Measurements from ENCODE around the gene CENPU.

Gene CENPU

DNA sequence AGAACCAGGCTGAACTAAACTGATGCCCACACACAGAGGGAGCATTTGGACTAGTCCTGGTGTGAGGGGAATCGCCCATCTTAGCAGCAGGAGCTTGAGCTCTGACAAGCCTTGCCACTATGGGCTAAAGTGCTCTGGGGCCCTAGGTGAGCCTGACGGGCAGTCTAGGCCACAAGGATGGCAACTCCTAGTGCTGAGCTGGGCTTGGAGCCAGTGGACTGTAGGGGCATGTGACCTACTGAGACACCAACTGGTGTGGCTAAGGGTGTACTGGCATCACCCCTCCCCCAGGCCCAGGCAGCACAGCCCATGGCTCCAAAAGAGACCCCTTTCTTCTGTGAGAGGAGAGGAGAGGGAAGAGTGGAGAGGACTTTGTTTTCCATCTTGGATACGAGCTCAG lies 14.5 kb downstream of the CENPU start:
- DNase-seq (ENCODE audit: low read depth, low spot score): no peak
- in situ Hi-C loops (cut with HindIII; ENCODE audit: low sequenced_read_pairs): no loop called here
- TF ChIP-seq, protein P1, sequence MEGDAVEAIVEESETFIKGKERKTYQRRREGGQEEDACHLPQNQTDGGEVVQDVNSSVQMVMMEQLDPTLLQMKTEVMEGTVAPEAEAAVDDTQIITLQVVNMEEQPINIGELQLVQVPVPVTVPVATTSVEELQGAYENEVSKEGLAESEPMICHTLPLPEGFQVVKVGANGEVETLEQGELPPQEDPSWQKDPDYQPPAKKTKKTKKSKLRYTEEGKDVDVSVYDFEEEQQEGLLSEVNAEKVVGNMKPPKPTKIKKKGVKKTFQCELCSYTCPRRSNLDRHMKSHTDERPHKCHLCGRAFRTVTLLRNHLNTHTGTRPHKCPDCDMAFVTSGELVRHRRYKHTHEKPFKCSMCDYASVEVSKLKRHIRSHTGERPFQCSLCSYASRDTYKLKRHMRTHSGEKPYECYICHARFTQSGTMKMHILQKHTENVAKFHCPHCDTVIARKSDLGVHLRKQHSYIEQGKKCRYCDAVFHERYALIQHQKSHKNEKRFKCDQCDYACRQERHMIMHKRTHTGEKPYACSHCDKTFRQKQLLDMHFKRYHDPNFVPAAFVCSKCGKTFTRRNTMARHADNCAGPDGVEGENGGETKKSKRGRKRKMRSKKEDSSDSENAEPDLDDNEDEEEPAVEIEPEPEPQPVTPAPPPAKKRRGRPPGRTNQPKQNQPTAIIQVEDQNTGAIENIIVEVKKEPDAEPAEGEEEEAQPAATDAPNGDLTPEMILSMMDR (IDR thresholded peaks at IDR 0.05; ENCODE audit: low read depth, low read length): no peak
- no peak overlapping the region for H3K4me3 ChIP-seq (ENCODE audit: low read depth, low read length)

DNA sequence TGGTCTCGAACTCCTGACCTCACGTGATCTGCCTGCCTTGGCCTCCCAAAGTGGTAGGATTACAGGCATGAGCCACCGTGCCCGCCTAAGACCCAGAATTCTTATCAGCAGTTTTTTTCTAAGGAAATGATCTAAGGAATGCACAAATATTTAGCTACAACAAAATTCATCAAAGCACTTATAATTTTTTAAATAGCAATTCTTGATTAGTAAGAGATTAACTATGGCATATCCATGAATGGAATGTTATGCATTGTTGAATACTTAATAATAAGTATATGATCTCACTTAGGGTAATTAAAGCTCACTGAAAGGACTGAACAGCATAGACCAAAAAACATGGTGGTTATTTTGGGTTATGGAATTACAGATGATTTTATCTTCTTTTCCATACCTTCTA lies 18.4 kb downstream of the CENPU start:
- DNase-seq (ENCODE audit: low read depth, low spot score): no peak
- H3K4me3 ChIP-seq (ENCODE audit: low read depth, low read length): no peak overlapping the region
- TF ChIP-seq, protein P1 (IDR thresholded peaks at IDR 0.05; ENCODE audit: low read depth, low read length): no peak
- in situ Hi-C loops (cut with HindIII; ENCODE audit: low sequenced_read_pairs): no loop called here

DNA sequence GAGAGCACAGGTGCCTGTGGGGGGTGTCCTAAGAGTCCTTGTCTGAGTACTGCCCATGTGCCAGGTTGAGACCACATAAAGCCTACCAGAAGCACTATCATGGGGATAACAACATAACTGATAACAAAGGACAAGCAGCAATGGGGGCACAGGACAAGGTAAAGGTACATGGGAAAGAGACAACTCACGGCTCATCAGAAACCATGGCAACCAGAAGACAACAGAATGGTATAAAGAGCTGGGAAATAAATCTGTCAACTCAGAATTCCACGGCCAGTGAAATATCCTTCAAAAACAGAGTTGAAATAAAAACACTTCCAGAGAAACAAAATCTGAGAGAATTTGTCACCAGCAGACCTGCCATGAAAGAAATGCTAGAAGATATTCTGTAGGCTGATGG lies 20.0 kb downstream of the CENPU start:
- H3K4me3 ChIP-seq (ENCODE audit: low read depth, low read length): no peak overlapping the region
- no peak for DNase-seq (ENCODE audit: low read depth, low spot score)
- in situ Hi-C loops (cut with HindIII; ENCODE audit: low sequenced_read_pairs): no loop called here
- TF ChIP-seq, protein P1 (IDR thresholded peaks at IDR 0.05; ENCODE audit: low read depth, low read length): no peak

DNA sequence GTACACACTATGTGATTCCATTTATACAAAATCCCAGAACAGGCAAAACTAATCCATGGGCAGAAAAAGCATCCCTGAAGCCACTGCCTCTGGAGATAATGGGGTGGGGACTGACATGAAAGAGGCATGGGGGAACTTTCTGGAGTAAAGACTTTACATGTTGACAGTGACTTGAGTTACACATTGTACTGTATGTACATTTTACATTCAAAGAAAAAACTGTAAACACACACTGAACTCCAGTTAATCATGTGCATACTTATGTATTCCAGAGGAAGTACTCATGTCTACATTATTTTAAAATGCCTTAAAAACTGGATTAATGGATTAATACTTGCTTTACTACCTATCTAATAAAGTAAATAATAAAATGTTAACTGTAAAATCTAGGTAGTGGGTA lies 21.6 kb downstream of the CENPU start:
- no peak for DNase-seq (ENCODE audit: low read depth, low spot score)
- in situ Hi-C loops (cut with HindIII; ENCODE audit: low sequenced_read_pairs): no loop called here
- TF ChIP-seq, protein P1 (IDR thresholded peaks at IDR 0.05; ENCODE audit: low read depth, low read length): no peak
- no peak overlapping the region for H3K4me3 ChIP-seq (ENCODE audit: low read depth, low read length)

DNA sequence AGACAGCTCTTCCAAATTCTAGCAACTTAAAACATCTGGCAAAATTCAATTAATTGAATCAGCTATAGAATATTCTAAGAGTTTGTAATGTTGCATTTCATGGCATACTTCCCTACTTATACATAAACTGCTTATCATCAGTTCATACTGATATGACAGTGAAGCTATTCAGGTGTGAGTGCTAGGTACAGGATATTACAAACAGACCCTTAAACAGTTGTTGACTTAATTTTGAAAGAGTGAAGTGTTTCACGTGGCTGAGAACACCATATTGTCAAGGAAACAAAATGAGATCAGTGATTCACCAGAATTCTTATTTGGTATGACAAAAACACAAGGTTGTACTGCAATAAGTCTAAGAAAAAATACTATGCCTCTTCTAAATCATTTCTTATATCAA lies 27.4 kb downstream of the CENPU start:
- DNase-seq (ENCODE audit: low read depth, low spot score): no peak
- TF ChIP-seq, protein P1 (IDR thresholded peaks at IDR 0.05; ENCODE audit: low read depth, low read length): no peak
- no peak overlapping the region for H3K4me3 ChIP-seq (ENCODE audit: low read depth, low read length)
- in situ Hi-C loops (cut with HindIII; ENCODE audit: low sequenced_read_pairs): no loop called here

DNA sequence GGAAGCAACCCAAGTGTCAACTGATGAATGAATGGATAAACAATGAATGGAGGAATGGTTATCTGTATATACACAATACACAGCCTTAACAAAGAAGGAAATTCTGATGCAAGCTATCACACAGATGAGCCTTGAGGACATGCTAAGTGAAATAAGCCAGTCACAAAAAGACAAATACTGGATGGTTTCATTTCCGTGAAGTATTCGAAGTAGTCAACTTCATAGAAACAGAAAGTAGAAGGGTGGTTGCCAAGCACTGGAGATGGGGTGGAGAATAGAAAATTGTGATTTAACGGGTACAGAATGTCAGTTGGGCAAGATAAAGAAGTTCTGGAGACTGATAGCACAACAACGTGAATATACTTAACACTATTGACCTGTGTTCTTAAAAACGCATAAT lies 28.2 kb downstream of the CENPU start:
- H3K4me3 ChIP-seq (ENCODE audit: low read depth, low read length): no peak overlapping the region
- TF ChIP-seq, protein P1 (IDR thresholded peaks at IDR 0.05; ENCODE audit: low read depth, low read length): no peak
- no peak for DNase-seq (ENCODE audit: low read depth, low spot score)
- in situ Hi-C loops (cut with HindIII; ENCODE audit: low sequenced_read_pairs): no loop called here

DNA sequence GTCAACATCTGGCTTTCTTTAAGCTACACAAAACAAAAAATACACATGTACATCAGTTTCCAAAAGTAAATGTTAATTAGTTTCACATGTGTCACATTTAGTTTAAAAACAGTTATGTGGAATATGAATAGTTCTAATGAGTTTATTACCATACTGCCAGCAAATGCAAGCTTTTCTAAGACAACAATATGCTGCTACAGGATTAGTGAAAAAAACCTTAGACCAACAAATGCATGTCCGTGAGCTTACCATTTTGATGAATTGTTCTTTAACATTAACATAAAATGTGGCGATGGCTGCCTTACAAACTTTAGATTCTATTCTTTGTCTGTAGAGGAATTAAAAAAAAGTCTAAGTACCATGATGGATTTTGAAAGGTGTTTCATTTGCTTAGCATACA lies 31.8 kb downstream of the CENPU start:
- DNase-seq (ENCODE audit: low read depth, low spot score): no peak
- in situ Hi-C loops (cut with HindIII; ENCODE audit: low sequenced_read_pairs): no loop called here
- H3K4me3 ChIP-seq (ENCODE audit: low read depth, low read length): no peak overlapping the region
- TF ChIP-seq, protein P1 (IDR thresholded peaks at IDR 0.05; ENCODE audit: low read depth, low read length): no peak
